HG02571 (cell line): ENCODE measurements around the gene CIAO2A.
"Not testable (repeated sequence)": the region's sequence is repeated elsewhere in the genome, so short reads cannot be mapped to it uniquely, and the experiment has no call there.

ENCODE experiments used
- ATAC-seq: cut with Tn5 transposase; IDR thresholded peaks from one replicate; pipeline ENCODE4 v1.9.1; 2021; ENCODE audit warnings: mild to moderate bottlenecking, moderate library complexity; ENCODE audit not compliant: unreplicated experiment

The CIAO2A gene

GRCh38 chr15:64112073-64112772 lies 18.6 kb upstream of the CIAO2A start:
- no peak for ATAC-seq

- no peak for ATAC-seq
Observed at GRCh38 chr15:64111679-64112050, 18.0 kb upstream of the CIAO2A start.

GRCh38 chr15:64110950-64111678 lies 17.5 kb upstream of the CIAO2A start:
- ATAC-seq, result no peak

GRCh38 chr15:64110108-64110701 lies 16.6 kb upstream of the CIAO2A start:
- not testable (repeated sequence) for ATAC-seq

GRCh38 chr15:64107337-64107736 lies 13.7 kb upstream of the CIAO2A start:
- ATAC-seq, result no peak

GRCh38 chr15:64105113-64105704 lies 11.6 kb upstream of the CIAO2A start:
- ATAC-seq, result no peak

GRCh38 chr15:64102497-64102896 lies 8.9 kb upstream of the CIAO2A start:
- no peak for ATAC-seq

GRCh38 chr15:64100958-64101357 lies 7.3 kb upstream of the CIAO2A start:
- ATAC-seq, result no peak

- ATAC-seq, result no peak
Observed at GRCh38 chr15:64099379-64099778, 5.7 kb upstream of the CIAO2A start.

GRCh38 chr15:64096668-64097384 lies 3.2 kb upstream of the CIAO2A start:
- no peak for ATAC-seq

GRCh38 chr15:64095795-64096667 lies 2.4 kb upstream of the CIAO2A start, which contains the start of gene SNX1:
TSS of gene SNX1 (plus strand) at chr15:64095982. CDS start at chr15:64096014, 32 bp downstream.
- ATAC-seq, result peak; percentile 34

GRCh38 chr15:64095431-64095794 lies 1.8 kb upstream of the CIAO2A start:
- no peak for ATAC-seq

GRCh38 chr15:64092864-64093626 lies 593 bp downstream of the CIAO2A start:
- peak; percentile 11 for ATAC-seq

- ATAC-seq, result no peak
Observed at GRCh38 chr15:64092075-64092820, 1.4 kb downstream of the CIAO2A start.

- ATAC-seq, result no peak
Observed at GRCh38 chr15:64090527-64090926, 3.1 kb downstream of the CIAO2A start.

- no peak for ATAC-seq
Observed at GRCh38 chr15:64089543-64090280, 3.9 kb downstream of the CIAO2A start.

- no peak for ATAC-seq
Observed at GRCh38 chr15:64082757-64083156, 10.9 kb downstream of the CIAO2A start.

GRCh38 chr15:64073496-64073895 lies 20.1 kb downstream of the CIAO2A start:
- ATAC-seq, result not testable (repeated sequence)
